ENCODE measurements around the gene PARL.

- TF ChIP-seq, protein P1, sequence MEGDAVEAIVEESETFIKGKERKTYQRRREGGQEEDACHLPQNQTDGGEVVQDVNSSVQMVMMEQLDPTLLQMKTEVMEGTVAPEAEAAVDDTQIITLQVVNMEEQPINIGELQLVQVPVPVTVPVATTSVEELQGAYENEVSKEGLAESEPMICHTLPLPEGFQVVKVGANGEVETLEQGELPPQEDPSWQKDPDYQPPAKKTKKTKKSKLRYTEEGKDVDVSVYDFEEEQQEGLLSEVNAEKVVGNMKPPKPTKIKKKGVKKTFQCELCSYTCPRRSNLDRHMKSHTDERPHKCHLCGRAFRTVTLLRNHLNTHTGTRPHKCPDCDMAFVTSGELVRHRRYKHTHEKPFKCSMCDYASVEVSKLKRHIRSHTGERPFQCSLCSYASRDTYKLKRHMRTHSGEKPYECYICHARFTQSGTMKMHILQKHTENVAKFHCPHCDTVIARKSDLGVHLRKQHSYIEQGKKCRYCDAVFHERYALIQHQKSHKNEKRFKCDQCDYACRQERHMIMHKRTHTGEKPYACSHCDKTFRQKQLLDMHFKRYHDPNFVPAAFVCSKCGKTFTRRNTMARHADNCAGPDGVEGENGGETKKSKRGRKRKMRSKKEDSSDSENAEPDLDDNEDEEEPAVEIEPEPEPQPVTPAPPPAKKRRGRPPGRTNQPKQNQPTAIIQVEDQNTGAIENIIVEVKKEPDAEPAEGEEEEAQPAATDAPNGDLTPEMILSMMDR (conservative IDR thresholded peaks at IDR 0.05; ENCODE audit: low read length) = no peak
- no peak for TF ChIP-seq EZH2phosphoT487 (IDR thresholded peaks at IDR 0.05; ENCODE audit: borderline replicate concordance)
These were observed 67.8 kb downstream of the PARL start for GRCh38 chr3:183816681-183817510.
